MCF 10A (cell line): ENCODE results near the gene DHRS4L2. TPM values are rescaled to one million over a fixed set of nuclear protein-coding genes. Genes with fewer than 3 reads are reported as not detected.
"Not testable (repeated sequence)": the region's sequence is repeated elsewhere in the genome, so short reads cannot be mapped to it uniquely, and the experiment has no call there.

Experiments used
- Bru-seq: library from RNA; stranded (reverse); fragments of 400-500 nt; gene quantifications from one replicate; lab custom pipeline; 2021; lab: Mats Ljungman, UMichigan
- BruChase-seq, 2 experiments: library from RNA; stranded (reverse); fragments of 400-500 nt; gene quantifications; one replicate each; lab custom pipeline; 2021; lab: Mats Ljungman, UMichigan
- BruUV-seq: library from RNA; stranded (reverse); fragments of 400-500 nt; replicated peaks from 2 replicates; lab custom pipeline; 2021; lab: Mats Ljungman, UMichigan
- CTCF ChIA-PET: fragments of 300-600 bp; sonication (Branson Sonifier 250); formaldehyde crosslinking; extraction: SDS; loops from one replicate; lab custom pipeline; 2021; ENCODE audit warnings: antibody characterized with exemption, inconsistent platforms; lab: Yijun Ruan, JAX
- POLR2A ChIA-PET: fragments of 300-600, 350-650 bp; sonication (Branson Sonifier 250); formaldehyde crosslinking; extraction: SDS; loops from one replicate; lab custom pipeline; 2020; ENCODE audit warnings: antibody characterized with exemption, inconsistent platforms; lab: Yijun Ruan, JAX
- DNase-seq: peaks from one replicate; pipeline ENCODE4 v3.0.0-alpha.2; 2018; ENCODE audit not compliant: unreplicated experiment
- H3K27ac Mint-ChIP-seq: one replicate; pipeline ENCODE4 v1.8.0; 2022; ENCODE audit warnings: mild to moderate bottlenecking, low read depth, mixed read lengths; ENCODE audit not compliant: unreplicated experiment
- H3K27me3 Mint-ChIP-seq: one replicate; pipeline ENCODE4 v1.8.0; 2022; ENCODE audit warnings: mixed read lengths; ENCODE audit not compliant: insufficient read depth, unreplicated experiment
- H3K36me3 Mint-ChIP-seq: one replicate; pipeline ENCODE4 v1.8.0; 2022; ENCODE audit warnings: mild to moderate bottlenecking, moderate library complexity, mixed read lengths; ENCODE audit not compliant: insufficient read depth, unreplicated experiment
- H3K4me1 Mint-ChIP-seq: one replicate; pipeline ENCODE4 v1.8.0; 2022; ENCODE audit warnings: mixed read lengths; ENCODE audit not compliant: insufficient read depth, unreplicated experiment
- H3K4me3 Mint-ChIP-seq: one replicate; pipeline ENCODE4 v1.8.0; 2022; ENCODE audit warnings: mild to moderate bottlenecking, moderate library complexity, mixed read lengths; ENCODE audit not compliant: unreplicated experiment
- H3K9me3 Mint-ChIP-seq: one replicate; pipeline ENCODE4 v1.8.0; 2022; ENCODE audit warnings: mixed read lengths; ENCODE audit not compliant: unreplicated experiment
- CTCF ChIP-seq: fragments of 200-600 bp; IDR thresholded peaks from one replicate; pipeline ENCODE4 v1.8.0; 2022; ENCODE audit warnings: antibody characterized with exemption, mild to moderate bottlenecking; ENCODE audit not compliant: unreplicated experiment
- intact Hi-C: fragments of 100-400 bp; cut with micrococcal nuclease; formaldehyde crosslinking; loops from 2 replicates; pipeline ENCODE4 v1.14.1; 2022
- long read RNA-seq: library from polyadenylated mRNA; stranded (forward); transcript quantifications from one replicate; pipeline ENCODE4 v2.0.0, GENCODE V29; 2022
- total RNA-seq: library from RNA; stranded (reverse); gene quantifications from 2 replicates; pipeline ENCODE4 v1.2.3, GENCODE V29; 2022

DHRS4L2 gene
- total RNA-seq, result 18.1 and 20.8 TPM in 2 replicates
- percentile 57 among the genes with signal in this experiment for Bru-seq, nascent RNA
- percentile 63 among the genes with signal in this experiment for BruChase-seq, experiment 1, labeled RNA remaining after a 6-hour chase
- percentile 60 among the genes with signal in this experiment for BruChase-seq, experiment 2, labeled RNA remaining after a 2-hour chase
- long read RNA-seq, transcript DHRS4L2-202 (5 exons, 1,117 nt), result major isoform, 7 of 15 reads
- long read RNA-seq, partial matches to known transcripts, result 1 of 15 reads
- long read RNA-seq, other reads (novel, unspliced or antisense), result 4 of 15 reads

GRCh38 chr14:23988607-23989363 is at the start of gene DHRS4L2:
Gene DHRS4L2, plus strand, starts transcription at chr14:23988929. Its CDS starts 19 bp downstream, at chr14:23988948.
- BruUV-seq, result TSS peak; percentile 22
- peak; percentile 76 for DNase-seq
- ChIA-PET POLR2A (interaction anchor here (0.6 to 1.6 kb wide), 7 partner anchors 30 to 285 kb away, joined by 3 to 8 read pairs (median 4); partner anchors contain the start of genes DCAF11 and NRL), CTCF (interaction anchor here (0.7 to 1.7 kb wide), 2 partner anchors 102 to 104 kb away, joined by 3 to 7 read pairs; no protein-coding TSS in a partner anchor)
- not testable (repeated sequence) for H3K27me3 Mint-ChIP-seq, H3K9me3 Mint-ChIP-seq, H3K36me3 Mint-ChIP-seq
- Mint-ChIP-seq H3K27ac (peak within 1 kb of the TSS; percentile 71), H3K4me1 (peaks cover 18% of the 10 kb centered on the region), H3K4me3 (peak within 1 kb of the TSS; percentile 73)
- intact Hi-C loops, result loop anchor here (5.0 kb wide), 1 partner anchor 49 kb away; no protein-coding TSS in a partner anchor

DNA sequence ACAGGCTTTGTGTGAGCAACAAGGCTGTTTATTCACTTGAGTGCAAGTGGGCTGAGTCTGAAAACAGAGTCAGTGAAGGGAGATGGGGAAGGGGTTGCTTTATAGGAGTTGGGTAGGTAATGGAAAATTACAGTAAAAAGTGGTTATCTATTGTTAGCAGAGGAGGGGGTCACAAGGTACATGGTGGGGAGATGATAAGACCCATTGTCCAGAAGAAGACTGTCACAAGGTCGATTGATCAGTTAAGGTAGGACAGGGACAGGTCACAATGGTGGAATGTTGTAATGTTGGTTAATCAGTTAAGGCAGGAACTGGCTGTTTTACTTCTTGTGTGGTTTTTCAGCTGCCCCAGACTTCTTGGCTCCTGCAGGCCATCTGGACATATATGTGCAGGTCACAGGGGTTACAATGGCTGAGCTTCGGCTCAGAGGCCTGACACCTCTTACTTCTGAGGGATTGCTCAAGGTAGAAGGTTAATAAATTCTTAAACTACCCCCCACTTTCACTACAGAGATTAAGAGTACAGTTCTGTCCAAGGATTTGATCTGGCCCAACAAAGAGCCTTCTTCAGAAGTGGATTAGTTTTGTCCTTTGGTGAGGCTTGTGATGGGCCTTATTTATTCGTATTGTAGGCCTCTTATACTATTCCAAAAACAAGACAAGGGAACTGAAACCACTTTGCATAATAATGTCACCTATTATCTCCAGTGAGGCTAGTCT is 49.0 kb upstream of the DHRS4L2 start:
- POLR2A ChIA-PET, result no interaction called here
- H3K4me3 Mint-ChIP-seq, result no peak overlapping the region
- CTCF ChIA-PET, result interaction anchor here (0.6 to 1.0 kb wide), 3 partner anchors 27 to 308 kb away, joined by 3 read pairs; no protein-coding TSS in a partner anchor
- no peaks in the 10 kb centered on the region for H3K9me3 Mint-ChIP-seq
- TF ChIP-seq CTCF, result no peak
- intact Hi-C loops, result no loop called here
- H3K4me1 Mint-ChIP-seq, result no peaks in the 10 kb centered on the region
- peaks cover 6% of the 10 kb centered on the region for H3K36me3 Mint-ChIP-seq
- no peak for DNase-seq
- H3K27ac Mint-ChIP-seq, result no peak overlapping the region
- BruUV-seq, result TSS peak; percentile 56
- H3K27me3 Mint-ChIP-seq, result no peaks in the 10 kb centered on the region

DNA sequence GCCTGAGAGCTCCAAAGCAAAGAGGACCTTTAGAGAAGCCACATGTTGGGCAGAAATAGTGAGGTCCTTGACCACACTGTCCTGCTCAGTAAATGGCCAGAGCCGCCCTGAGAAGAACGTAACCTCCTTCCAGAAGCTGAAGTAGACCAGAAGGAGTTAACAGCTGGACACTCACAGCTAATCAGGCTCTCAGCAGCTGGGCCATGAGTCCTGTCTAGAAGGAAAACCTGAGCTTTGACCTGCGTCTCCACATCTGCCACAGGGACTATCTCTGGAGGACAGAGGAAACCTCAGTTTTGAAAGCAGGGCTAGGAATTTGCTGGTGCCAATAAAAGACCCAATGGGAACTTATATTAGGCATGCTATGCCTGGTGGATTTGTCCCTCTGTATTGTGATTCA is 47.5 kb upstream of the DHRS4L2 start:
- Mint-ChIP-seq H3K9me3 (no peaks in the 10 kb centered on the region), H3K4me3 (no peak overlapping the region), H3K27me3 (no peaks in the 10 kb centered on the region), H3K36me3 (peaks cover 6% of the 10 kb centered on the region), H3K27ac (no peak overlapping the region), H3K4me1 (peaks cover 2% of the 10 kb centered on the region)
- BruUV-seq, result no TSS peak
- ChIA-PET POLR2A (no interaction called here), CTCF (interaction anchor here (0.7 to 1.4 kb wide), 5 partner anchors 9 to 384 kb away, joined by 3 to 7 read pairs (median 5); partner anchors contain the start of gene DHRS4)
- TF ChIP-seq CTCF, result no peak
- intact Hi-C loops, result no loop called here
- DNase-seq, result no peak

DNA sequence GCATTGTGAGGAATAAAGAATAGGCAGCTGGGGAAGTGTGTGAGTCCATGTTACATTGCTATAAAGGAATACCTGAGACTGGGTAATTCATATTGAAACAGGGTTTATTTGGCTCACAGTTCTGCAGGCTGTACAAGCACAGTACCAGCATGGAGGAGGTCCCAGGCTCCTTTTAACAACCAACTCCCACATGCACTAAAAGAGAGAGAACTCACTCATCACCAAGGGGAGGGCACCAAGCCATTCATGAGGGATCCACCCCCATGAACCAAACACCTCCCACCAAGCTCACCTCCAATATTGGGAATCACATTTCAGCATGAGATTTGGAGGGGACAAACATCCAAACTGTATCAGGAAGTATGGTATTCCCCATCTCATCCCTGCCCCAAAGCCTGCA is 47.1 kb upstream of the DHRS4L2 start:
- Mint-ChIP-seq H3K4me1 (peaks cover 6% of the 10 kb centered on the region), H3K27ac (no peak overlapping the region), H3K36me3 (peaks cover 6% of the 10 kb centered on the region), H3K27me3 (no peaks in the 10 kb centered on the region), H3K9me3 (no peaks in the 10 kb centered on the region), H3K4me3 (no peak overlapping the region)
- BruUV-seq, result no TSS peak
- no peak for DNase-seq
- CTCF ChIA-PET, result interaction anchor here (0.7 to 1.4 kb wide), 5 partner anchors 10 to 384 kb away, joined by 3 to 7 read pairs (median 5); partner anchors contain the start of gene DHRS4
- TF ChIP-seq CTCF, result no peak
- POLR2A ChIA-PET, result no interaction called here
- intact Hi-C loops, result no loop called here
